T47D (cell line): ENCODE measurements around the gene PTHLH.
A peak's percentile ranks its signal among the peaks of the same experiment; 100 is the strongest.

ENCODE experiments used
- DNase-seq, 2 experiments: peaks; one replicate each; pipeline versions ENCODE4 v3.0.0 to v3.0.0-alpha.2; 2011 to 2012; ENCODE audit warnings: low read depth in 1 of 2, low spot score in 1 of 2
- JUND ChIP-seq: IDR thresholded peaks from 2 replicates; pipeline ENCODE4 v1.6.1; 2012; ENCODE audit warnings: low read depth
- in situ Hi-C: cut with HindIII; loops from 2 replicates; pipeline ENCODE4 v1.10.0; 2016; ENCODE audit warnings: low sequenced_read_pairs, low pct_unique_long_range_greater_than_20kb

PTHLH gene

GRCh38 chr12:27969624-27970400 lies 2.7 kb downstream of the PTHLH start:
- no peak for TF ChIP-seq JUND
- in situ Hi-C loops, result no loop called here
- peak; percentile 80 to 81 for DNase-seq

- in situ Hi-C loops, result no loop called here
- peak in 1 of 2 experiments; percentile 19 for DNase-seq
- TF ChIP-seq JUND, result no peak
Measured at GRCh38 chr12:27968972-27969623, 3.4 kb downstream of the PTHLH start.

GRCh38 chr12:27967551-27968054 lies 4.9 kb downstream of the PTHLH start:
- no peak for DNase-seq
- in situ Hi-C loops, result no loop called here
- TF ChIP-seq JUND, result no peak

- in situ Hi-C loops, result no loop called here
- no peak for TF ChIP-seq JUND
- DNase-seq, result no peak
Measured at GRCh38 chr12:27966870-27967269, 5.7 kb downstream of the PTHLH start.

- DNase-seq, result no peak
- no peak for TF ChIP-seq JUND
- in situ Hi-C loops, result no loop called here
Measured at GRCh38 chr12:27965966-27966365, 6.6 kb downstream of the PTHLH start.

GRCh38 chr12:27965411-27965810 lies 7.1 kb downstream of the PTHLH start:
- TF ChIP-seq JUND, result no peak
- DNase-seq, result no peak
- in situ Hi-C loops, result no loop called here

GRCh38 chr12:27964123-27964522 lies 8.4 kb downstream of the PTHLH start:
- TF ChIP-seq JUND, result no peak
- in situ Hi-C loops, result no loop called here
- DNase-seq, result no peak

- no peak for TF ChIP-seq JUND
- in situ Hi-C loops, result no loop called here
Measured at GRCh38 chr12:27960821-27961220, 11.7 kb downstream of the PTHLH start.

GRCh38 chr12:27958675-27959074 lies 13.9 kb downstream of the PTHLH start:
- no peak for TF ChIP-seq JUND
- DNase-seq, result no peak
- in situ Hi-C loops, result no loop called here

More at GRCh38 chr12:27960821-27961220, 11.7 kb downstream of the PTHLH start:
- no peak for DNase-seq

- no peak for TF ChIP-seq JUND
- in situ Hi-C loops, result no loop called here
- no peak for DNase-seq
Measured at GRCh38 chr12:27957366-27957765, 15.2 kb downstream of the PTHLH start.

- in situ Hi-C loops, result no loop called here
- no peak for DNase-seq
- no peak for TF ChIP-seq JUND
Measured at GRCh38 chr12:27953817-27954216, 18.7 kb downstream of the PTHLH start.

- DNase-seq, result no peak
- no peak for TF ChIP-seq JUND
- in situ Hi-C loops, result no loop called here
Measured at GRCh38 chr12:27953348-27953747, 19.2 kb downstream of the PTHLH start.

GRCh38 chr12:27952510-27952909 lies 20.0 kb downstream of the PTHLH start:
- in situ Hi-C loops, result no loop called here
- no peak for DNase-seq
- no peak for TF ChIP-seq JUND
